GM12892 (cell line): ENCODE data around the gene NME5.
"Not testable (repeated sequence)": the region's sequence is repeated elsewhere in the genome, so short reads cannot be mapped to it uniquely, and the experiment has no call there.

Experiments
- DNase-seq: peaks from one replicate; pipeline ENCODE4 v3.0.0; 2011; ENCODE audit not compliant: insufficient read length
- FAIRE-seq: peaks from 2 replicates; lab custom pipeline; 2011; peaks lifted over from hg19 to GRCh38; lab: Jason Lieb, UNC
- POLR2A ChIP-seq: IDR thresholded peaks from 2 replicates; pipeline ENCODE4 v1.6.1; 2011; ENCODE audit warnings: low read depth, low read length, control low read depth
- POLR2AphosphoS5 ChIP-seq: IDR thresholded peaks from 2 replicates; pipeline ENCODE4 v1.6.1; 2011; ENCODE audit warnings: low read depth, low read length, control low read depth
- TAF1 ChIP-seq: IDR thresholded peaks from 2 replicates; pipeline ENCODE4 v1.6.1; 2011; ENCODE audit warnings: low read depth, mild to moderate bottlenecking, control low read depth, low read length, borderline replicate concordance

NME5 gene

DNA sequence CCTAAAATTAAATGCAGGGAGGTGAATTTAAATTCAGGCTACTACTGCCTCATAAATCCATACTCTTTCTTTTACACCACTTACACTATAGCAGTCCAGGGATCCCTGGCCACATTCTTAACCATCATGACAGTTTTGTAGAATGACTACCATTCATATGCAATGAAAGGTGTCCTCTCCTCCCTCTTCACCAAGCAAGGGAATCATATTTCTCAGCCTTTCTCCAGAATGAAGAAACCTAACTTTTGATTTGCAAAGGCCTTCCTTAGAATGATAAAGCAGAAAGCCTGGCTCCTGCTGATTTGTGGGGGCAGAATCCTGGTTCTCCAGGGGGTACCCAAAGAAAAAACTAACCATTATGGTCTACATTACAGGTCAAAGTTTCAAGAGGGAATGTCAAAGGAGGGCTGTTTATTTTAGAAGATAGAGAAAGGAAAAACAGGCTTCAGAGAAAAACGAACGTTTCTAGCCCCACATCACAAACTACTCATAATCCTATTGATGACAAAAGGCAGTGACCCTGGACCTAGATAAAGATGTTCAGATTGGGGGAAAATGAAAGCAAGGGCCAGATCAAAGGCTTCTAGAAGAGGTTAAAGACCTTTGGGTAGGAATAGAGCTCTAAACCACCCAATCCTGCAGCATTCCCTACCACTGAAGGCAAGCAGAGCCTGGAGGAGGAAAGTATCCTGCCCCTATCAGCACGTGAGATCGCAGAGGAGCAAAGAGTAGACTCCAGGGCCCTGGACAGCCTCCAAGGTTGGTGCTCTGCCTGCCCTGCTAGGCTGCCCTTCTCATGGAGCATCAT lies 43.9 kb downstream of the NME5 start:
- TF ChIP-seq POLR2A (no peak), POLR2AphosphoS5 (no peak), TAF1 (no peak)
- no peak for DNase-seq
- no peak for FAIRE-seq

DNA sequence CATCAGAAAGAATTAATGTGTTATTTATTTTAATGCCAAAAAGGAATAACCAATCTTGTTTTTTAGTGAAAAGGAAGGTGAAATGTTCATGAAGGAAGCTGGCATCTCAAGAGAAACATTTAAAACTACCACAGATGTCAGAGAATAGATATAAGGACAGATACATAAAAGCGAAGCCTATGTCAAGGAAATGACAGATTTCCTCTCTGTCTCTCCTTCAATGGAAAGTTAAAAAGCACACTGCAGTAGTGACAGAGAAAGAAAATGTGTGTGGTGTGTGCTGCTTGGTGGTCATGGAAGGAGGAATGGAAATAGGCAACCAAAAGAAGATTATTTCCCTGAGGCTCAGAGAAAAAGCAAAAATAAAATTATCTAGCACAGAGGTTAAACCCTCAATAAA lies 46.2 kb downstream of the NME5 start:
- TF ChIP-seq POLR2A (no peak), TAF1 (no peak), POLR2AphosphoS5 (no peak)
- FAIRE-seq (no peak), DNase-seq (no peak)

DNA sequence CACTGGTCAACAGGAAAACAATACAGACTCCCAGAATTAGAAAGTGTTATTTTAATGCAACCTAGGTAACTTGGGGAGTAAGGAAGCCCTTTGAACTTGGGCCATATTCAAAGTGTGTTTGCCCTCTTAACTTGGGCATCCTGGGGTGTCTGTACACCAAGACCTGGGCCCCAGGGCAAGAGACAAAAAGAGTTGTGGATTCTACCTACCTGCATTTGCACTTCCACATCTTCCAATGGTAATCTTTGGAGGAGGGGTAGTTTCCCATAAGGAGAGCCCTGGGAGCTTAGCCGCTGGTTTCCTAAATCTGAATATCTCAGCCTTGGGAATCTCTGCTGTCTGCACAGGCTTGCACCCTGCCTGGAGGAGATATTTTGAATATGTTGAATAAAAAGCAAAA lies 46.9 kb downstream of the NME5 start:
- FAIRE-seq, result no peak
- TF ChIP-seq POLR2AphosphoS5, result no peak
- no peak for TF ChIP-seq POLR2A
- TF ChIP-seq TAF1, result no peak
- no peak for DNase-seq

DNA sequence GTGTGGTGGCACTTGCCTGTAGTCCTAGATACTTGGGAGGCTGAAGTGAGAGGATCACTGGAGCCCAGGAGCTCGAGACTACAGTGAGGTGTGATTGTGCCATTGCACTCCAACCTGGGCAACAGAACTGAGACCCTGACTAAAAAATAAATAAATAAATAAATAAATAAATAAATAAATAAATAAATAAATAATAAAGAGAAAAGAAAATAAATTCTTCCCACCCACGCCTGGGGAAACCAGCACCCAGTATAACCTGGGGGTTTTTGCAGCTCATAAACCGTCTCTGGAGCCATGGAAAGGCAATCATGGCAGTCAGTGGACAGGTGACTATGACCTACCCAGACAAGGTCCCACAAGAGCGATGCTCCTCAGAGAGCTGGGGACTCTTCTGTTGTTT lies 47.5 kb downstream of the NME5 start:
- no peak for FAIRE-seq
- TF ChIP-seq POLR2AphosphoS5 (no peak), TAF1 (no peak), POLR2A (no peak)
- DNase-seq, result no peak

DNA sequence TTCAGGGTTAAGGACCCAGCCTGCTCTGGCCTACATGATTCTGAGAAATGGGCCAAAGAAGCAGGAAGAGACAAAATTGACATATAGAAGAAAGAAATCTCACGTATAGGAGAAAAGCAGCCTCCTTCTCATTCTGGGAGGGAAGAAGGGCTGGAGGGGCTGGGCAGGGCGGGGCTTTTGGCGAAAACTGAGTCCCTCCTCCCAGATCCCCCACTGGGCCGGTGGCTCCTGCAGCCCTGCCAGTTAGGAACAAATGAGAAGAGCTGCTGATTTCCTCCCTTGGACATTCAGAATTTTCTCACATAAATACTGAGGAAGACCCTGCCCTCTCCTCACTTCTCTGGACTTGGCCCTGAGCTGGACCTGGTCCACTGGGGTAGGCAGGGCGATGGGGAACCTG lies 55.5 kb downstream of the NME5 start, which contains the start of gene WNT8A:
Gene WNT8A (plus strand): TSS at position 332 of the 400 bp plus-strand sequence. CDS start 95 bp downstream, outside the sequence.
- no peak for FAIRE-seq
- TF ChIP-seq POLR2AphosphoS5 (no peak), POLR2A (no peak), TAF1 (no peak)

DNA sequence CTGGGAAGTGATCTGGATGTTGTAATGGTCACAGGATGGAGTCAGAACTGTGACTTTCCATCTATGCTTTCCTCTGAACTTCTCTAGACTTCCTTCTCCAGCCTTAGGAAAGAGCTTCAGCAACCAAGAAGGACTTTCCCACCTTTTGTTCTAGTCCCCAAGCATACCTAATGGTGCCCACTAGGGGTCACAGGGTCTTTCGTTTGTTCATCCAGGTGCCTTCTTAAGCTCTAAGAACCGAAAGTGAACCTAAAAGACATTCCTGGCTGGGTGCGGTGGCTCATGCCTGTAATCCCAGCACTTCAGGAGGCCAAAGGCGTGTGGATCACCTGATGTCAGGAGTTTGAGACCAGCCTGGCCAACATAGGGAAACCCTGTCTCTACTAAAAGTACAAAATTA lies 57.2 kb downstream of the NME5 start:
- TF ChIP-seq POLR2A (no peak), TAF1 (no peak), POLR2AphosphoS5 (no peak)
- DNase-seq (no peak), FAIRE-seq (no peak)

More for the DNA sequence above, 55.5 kb downstream of the NME5 start, which contains the start of gene WNT8A:
- no peak for DNase-seq

DNA sequence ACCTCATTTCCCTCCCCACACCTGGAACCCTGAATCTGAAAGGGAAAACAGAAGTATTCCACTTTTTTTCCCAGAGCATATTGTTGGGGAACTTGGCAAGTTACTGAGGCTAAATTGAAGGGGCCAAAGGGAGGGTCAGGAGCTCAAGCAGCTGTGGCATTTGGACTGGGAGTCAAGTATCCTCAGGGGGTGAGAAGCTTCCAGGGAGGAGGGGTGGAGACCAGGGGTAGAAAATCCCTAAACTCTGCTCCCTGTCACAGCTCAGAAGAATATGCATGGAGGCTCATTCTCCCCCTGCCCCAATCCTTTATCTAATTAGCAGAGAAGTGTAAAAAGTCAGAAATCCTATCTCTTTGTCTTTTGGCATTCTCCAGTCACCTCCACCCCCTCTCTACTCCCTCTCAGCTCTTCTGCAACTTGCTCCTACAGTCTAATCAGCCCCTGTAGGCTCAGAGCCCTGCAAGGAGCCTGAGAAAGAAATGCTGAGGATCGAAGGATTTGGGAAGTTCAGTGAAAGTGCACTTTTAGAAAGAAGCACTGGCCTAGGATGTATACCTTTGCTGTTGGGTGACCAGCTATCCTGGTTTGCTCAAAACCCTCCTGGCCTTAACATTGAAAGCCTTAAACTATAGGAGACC lies 61.1 kb downstream of the NME5 start:
- FAIRE-seq (no peak), DNase-seq (no peak)
- TF ChIP-seq TAF1 (no peak), POLR2AphosphoS5 (no peak), POLR2A (no peak)

DNA sequence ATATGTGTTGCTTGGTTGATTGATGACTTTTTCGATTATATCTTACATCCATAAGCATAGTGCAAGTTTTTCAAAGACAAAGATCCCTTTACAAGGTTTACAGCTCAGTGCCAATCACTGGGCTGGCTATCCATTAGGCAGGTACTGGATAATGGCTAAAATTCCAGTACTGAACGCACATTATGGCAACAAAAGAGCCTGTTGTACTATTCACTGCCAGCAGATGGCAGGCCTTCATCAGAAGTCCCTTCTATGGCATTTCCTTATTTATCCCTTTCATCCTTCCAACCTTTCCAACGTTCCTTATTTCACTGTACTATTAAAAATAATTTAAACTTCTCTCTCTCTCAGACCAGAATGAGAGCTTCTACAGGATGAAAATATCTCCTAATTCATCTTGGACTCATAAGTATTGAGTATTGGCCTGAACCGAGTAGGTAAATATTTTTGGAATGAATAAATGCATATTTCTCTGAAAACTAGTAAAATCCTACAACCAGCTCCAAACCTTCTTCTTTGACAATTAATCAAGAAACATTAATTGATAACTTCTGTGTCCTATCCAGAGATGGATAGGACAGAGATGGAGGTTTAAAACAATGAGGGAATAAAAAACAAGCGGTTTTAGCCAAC lies 62.0 kb downstream of the NME5 start:
- DNase-seq (no peak), FAIRE-seq (peak; percentile 89)
- TF ChIP-seq TAF1 (no peak), POLR2AphosphoS5 (no peak), POLR2A (no peak)

DNA sequence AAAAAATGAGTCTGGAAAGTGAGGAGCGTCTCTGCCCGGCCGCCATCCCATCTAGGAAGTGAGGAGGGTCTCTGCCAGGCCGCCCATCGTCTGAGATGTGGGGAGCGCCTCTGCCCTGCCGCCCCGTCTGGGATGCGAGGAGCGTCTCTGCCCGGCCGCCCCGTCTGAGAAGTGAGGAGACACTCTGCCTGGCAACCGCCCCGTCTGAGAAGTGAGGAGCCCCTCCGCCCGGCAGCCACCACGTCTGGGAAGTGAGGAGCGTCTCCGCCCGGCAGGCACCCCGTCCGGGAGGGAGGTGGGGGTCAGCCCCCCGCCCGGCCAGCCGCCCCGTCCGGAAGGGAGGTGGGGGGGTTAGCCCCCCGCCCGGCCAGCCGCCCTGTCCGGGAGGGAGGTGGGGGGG lies 69.2 kb downstream of the NME5 start:
- not testable (repeated sequence) for DNase-seq, FAIRE-seq

DNA sequence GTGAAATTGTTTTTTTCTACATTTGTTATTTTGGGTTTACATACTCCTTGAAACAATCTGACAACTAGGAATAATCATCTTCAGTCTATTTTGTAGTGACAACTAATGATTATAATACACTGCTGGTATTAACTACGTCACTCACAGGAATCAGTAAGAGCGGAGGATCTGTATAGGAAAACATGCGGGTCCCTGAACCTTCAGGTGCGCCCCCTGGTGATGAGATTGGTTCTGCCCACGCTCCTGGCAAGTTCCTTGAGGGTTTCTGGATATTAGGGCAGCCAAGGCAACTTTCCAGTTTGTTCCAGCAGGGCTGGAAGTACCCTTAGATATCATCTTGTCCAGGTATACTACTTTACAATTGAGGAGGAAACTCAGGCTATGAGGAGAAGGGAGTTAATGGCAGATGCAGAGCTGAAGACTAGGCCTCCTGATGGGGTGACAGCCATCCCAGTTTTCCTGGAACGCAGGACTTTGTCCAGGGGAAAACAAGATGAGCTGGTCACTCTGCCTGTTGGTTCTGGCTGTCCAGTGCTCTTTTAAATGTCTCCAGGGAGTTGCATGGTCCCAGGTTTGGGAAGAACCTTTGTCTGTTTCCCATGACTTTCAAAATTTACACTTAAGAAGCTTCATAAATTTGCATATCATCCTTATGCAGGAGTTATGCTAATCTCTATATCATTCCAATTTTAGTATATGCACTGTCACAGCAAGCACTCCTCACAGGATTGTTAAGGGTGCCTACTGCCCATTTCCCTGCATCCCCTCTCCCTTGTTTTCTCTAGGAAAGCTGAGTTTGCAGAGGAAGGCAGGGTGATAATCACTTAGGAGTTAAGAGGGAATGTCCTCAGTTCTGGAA lies 70.3 kb downstream of the NME5 start:
- no peak for TF ChIP-seq POLR2AphosphoS5
- TF ChIP-seq TAF1, result no peak
- no peak for TF ChIP-seq POLR2A

DNA sequence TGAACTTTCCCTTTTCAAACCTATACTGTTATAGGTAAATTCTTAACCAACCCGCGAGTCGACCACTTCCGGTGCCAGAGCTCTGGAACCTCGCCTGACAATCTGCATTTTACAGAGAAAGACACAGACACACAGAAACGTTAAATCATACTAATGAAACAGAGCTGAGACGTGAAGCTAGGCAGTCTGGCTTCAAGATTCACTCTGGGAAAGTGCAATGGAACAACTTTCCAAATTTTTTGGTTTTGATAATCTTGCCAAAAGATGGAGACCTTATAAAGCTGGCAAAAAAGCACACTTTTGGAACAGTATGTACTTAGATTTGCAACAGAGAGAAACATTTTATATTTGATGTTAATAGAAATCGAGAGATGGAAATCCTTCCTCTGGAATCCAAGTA lies 71.3 kb downstream of the NME5 start:
- FAIRE-seq (no peak), DNase-seq (no peak)
- TF ChIP-seq POLR2AphosphoS5 (no peak), TAF1 (no peak), POLR2A (no peak)

More for the DNA sequence above, 70.3 kb downstream of the NME5 start:
- FAIRE-seq (peak; percentile 74), DNase-seq (peak; percentile 40)
